Uterus (tissue), 2 donors: Measurements from ENCODE around the gene ZC3H7B.

Source experiments
- CTCF ChIP-seq, 4 experiments: fragments of 200-600 bp in 2 of 4; fragments of 450-650 bp in 2 of 4; sonication (generic) in 2 of 4; IDR thresholded peaks; one replicate each; pipeline ENCODE4 v1.5.1; 2016 to 2019; ENCODE audit warnings: antibody characterized with exemption in 4 of 4, mild to moderate bottlenecking in 2 of 4, moderate library complexity in 1 of 4
- POLR2A ChIP-seq, 2 donors: fragments of 450-650 bp; IDR thresholded peaks; one replicate each; pipeline ENCODE4 v1.6.1; 2016; ENCODE audit warnings: antibody characterized with exemption in 2 of 2, mild to moderate bottlenecking in 1 of 2, moderate library complexity in 1 of 2

- TF ChIP-seq CTCF (IDR thresholded peaks at IDR 0.05) (no peak), POLR2A (IDR thresholded peaks at IDR 0.05) (no peak)
These were observed 50.7 kb downstream of the ZC3H7B start for GRCh38 chr22:41352058-41352457.
